ENCODE data around the gene HSPG2. TPM values are rescaled to one million over a fixed set of nuclear protein-coding genes. Genes with fewer than 3 reads are reported as not detected.

Gene HSPG2
- total and polyA plus RNA-seq, 4 donors = 49.6 to 85.8 (median 64.8) TPM

- H3K4me1 ChIP-seq (ENCODE audit: control insufficient read depth, insufficient read depth, low read length) = peaks cover 65% of the 10 kb centered on the region
- no peaks in the 10 kb centered on the region for H3K9me3 ChIP-seq (ENCODE audit: control insufficient read depth, insufficient read depth, low read length)
- DNase-seq (ENCODE audit: low read depth in 4 of 6, low spot score in 6 of 6) = no peak
- WGBS (ENCODE audit: insufficient coverage) = 58% methylated on average over 20 of the region's 20 CpGs
- peak overlapping the region; percentile 52 for H3K27ac ChIP-seq (ENCODE audit: low read depth, low read length)
- no peak overlapping the region for H3K4me3 ChIP-seq (ENCODE audit: low read depth, low read length)
- peaks cover 10% of the 10 kb centered on the region for H3K36me3 ChIP-seq (ENCODE audit: control insufficient read depth, insufficient read depth, low read length)
- H3K27me3 ChIP-seq (ENCODE audit: control insufficient read depth, insufficient read depth, low read length) = no peaks in the 10 kb centered on the region
These were observed 34.8 kb downstream of the HSPG2 start for GRCh38 chr1:21902026-21903012.

DNA sequence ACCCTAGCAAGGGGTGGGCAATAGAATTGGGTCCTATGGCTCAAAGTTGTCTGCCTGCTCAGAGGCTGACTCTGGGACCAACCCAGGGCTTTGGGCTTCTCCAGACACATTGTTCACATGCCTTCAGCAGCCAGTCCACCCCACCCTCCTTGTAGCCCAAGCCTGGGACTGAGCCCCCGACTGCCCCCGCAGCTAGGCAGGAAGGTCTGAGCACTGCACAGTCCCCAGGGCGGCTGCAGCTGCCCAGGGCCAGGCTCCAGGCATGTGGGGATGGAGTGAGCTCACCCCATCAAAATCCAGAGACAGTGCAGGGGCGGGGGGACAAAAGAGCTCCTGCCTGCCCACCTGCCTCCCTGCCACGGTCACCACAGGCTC is 35.6 kb downstream of the HSPG2 start:
- Histone ChIP-seq H3K27me3 (ENCODE audit: control insufficient read depth, insufficient read depth, low read length) (no peaks in the 10 kb centered on the region), H3K4me1 (ENCODE audit: control insufficient read depth, insufficient read depth, low read length) (peaks cover 68% of the 10 kb centered on the region), H3K36me3 (ENCODE audit: control insufficient read depth, insufficient read depth, low read length) (peaks cover 10% of the 10 kb centered on the region), H3K9me3 (ENCODE audit: control insufficient read depth, insufficient read depth, low read length) (no peaks in the 10 kb centered on the region), H3K4me3 (ENCODE audit: low read depth, low read length) (no peak overlapping the region), H3K27ac (ENCODE audit: low read depth, low read length) (peak overlapping the region; percentile 52)
- DNase-seq (ENCODE audit: low read depth in 4 of 6, low spot score in 6 of 6) = no peak
- WGBS (ENCODE audit: insufficient coverage) = 70% methylated on average over 4 of the region's 5 CpGs

DNA sequence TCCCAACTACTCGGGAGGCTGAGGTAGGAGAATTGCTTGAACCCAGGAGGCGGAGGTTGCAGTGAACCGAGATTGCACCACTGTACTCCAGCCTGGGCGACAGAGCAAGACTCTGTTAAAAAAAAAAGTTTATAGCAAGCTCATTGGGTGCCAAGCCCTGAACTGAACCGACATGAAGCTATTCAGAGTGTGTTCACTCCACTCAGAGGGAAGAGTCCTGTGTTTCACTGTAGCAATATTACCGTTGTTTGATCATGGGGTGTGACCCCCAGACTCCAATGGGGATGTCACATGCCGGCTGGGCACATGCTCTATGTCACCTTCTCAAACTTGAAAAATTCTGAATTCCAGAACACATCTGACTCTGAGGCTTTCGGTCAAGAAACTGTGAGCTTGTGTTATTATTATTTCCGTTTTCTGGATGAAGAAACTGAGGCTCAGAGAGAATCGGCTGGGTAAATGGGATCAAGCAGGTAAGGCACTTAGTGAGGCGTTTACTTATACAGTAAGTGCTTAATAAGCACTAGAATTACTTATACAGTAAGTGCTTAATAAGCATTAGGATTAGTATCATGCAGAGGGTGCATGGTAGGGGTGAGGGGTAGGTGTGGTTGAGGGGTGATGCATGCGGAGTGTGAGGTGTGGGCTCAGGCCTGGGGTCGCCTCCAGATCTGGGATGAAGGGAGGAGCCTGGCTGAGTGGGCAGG is 36.2 kb downstream of the HSPG2 start:
- Histone ChIP-seq H3K27ac (ENCODE audit: low read depth, low read length) (peak overlapping the region; percentile 6), H3K4me1 (ENCODE audit: control insufficient read depth, insufficient read depth, low read length) (peaks cover 69% of the 10 kb centered on the region)
- WGBS (ENCODE audit: insufficient coverage) = 79% methylated on average over 5 of the region's 13 CpGs

GRCh38 chr1:21899987-21900386 is 37.1 kb downstream of the HSPG2 start:
- H3K27me3 ChIP-seq (ENCODE audit: control insufficient read depth, insufficient read depth, low read length) = no peaks in the 10 kb centered on the region
- H3K9me3 ChIP-seq (ENCODE audit: control insufficient read depth, insufficient read depth, low read length) = no peaks in the 10 kb centered on the region
- no peak for DNase-seq (ENCODE audit: low read depth in 4 of 6, low spot score in 6 of 6)
- H3K27ac ChIP-seq (ENCODE audit: low read depth, low read length) = peak overlapping the region; percentile 50
- no peak overlapping the region for H3K4me3 ChIP-seq (ENCODE audit: low read depth, low read length)
- H3K36me3 ChIP-seq (ENCODE audit: control insufficient read depth, insufficient read depth, low read length) = peaks cover 14% of the 10 kb centered on the region
- H3K4me1 ChIP-seq (ENCODE audit: control insufficient read depth, insufficient read depth, low read length) = peaks cover 78% of the 10 kb centered on the region
- 53% methylated on average over 8 of the region's 8 CpGs for WGBS (ENCODE audit: insufficient coverage)

More for the DNA sequence above, 36.2 kb downstream of the HSPG2 start:
- Histone ChIP-seq H3K9me3 (ENCODE audit: control insufficient read depth, insufficient read depth, low read length) (no peaks in the 10 kb centered on the region), H3K27me3 (ENCODE audit: control insufficient read depth, insufficient read depth, low read length) (no peaks in the 10 kb centered on the region), H3K4me3 (ENCODE audit: low read depth, low read length) (no peak overlapping the region), H3K36me3 (ENCODE audit: control insufficient read depth, insufficient read depth, low read length) (peaks cover 4% of the 10 kb centered on the region)
- DNase-seq (ENCODE audit: low read depth in 4 of 6, low spot score in 6 of 6) = no peak

DNA sequence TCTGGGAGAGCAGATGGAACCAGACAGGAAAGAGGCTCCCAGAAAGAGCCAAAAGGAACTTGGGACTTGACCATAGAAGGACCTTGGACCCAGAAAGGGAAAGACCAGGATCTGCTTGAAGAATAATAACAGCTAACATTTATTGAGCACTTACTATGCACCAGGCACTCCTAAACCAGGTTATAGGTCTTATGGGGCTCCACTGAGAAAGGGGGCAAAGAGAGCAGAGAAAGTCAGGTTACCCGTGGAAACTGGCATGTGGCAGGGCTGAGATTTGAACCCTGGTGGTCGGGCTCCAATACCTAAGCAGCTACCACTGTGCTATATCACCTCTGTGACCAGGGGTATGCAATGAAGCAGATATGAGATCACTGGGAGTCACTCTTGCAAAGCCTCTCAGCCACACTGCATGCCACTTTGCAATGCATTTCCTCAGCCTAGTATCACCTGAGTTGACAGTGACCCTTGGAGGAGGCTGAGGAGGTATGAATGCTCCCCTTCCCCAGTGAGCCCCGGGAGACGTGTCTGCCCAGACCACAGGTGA is 37.8 kb downstream of the HSPG2 start:
- Histone ChIP-seq H3K36me3 (ENCODE audit: control insufficient read depth, insufficient read depth, low read length) (peaks cover 18% of the 10 kb centered on the region), H3K27ac (ENCODE audit: low read depth, low read length) (no peak overlapping the region), H3K4me3 (ENCODE audit: low read depth, low read length) (no peak overlapping the region), H3K9me3 (ENCODE audit: control insufficient read depth, insufficient read depth, low read length) (no peaks in the 10 kb centered on the region), H3K4me1 (ENCODE audit: control insufficient read depth, insufficient read depth, low read length) (peaks cover 80% of the 10 kb centered on the region), H3K27me3 (ENCODE audit: control insufficient read depth, insufficient read depth, low read length) (no peaks in the 10 kb centered on the region)
- no peak for DNase-seq (ENCODE audit: low read depth in 4 of 6, low spot score in 6 of 6)
- 86% methylated on average over 4 of the region's 4 CpGs for WGBS (ENCODE audit: insufficient coverage)

DNA sequence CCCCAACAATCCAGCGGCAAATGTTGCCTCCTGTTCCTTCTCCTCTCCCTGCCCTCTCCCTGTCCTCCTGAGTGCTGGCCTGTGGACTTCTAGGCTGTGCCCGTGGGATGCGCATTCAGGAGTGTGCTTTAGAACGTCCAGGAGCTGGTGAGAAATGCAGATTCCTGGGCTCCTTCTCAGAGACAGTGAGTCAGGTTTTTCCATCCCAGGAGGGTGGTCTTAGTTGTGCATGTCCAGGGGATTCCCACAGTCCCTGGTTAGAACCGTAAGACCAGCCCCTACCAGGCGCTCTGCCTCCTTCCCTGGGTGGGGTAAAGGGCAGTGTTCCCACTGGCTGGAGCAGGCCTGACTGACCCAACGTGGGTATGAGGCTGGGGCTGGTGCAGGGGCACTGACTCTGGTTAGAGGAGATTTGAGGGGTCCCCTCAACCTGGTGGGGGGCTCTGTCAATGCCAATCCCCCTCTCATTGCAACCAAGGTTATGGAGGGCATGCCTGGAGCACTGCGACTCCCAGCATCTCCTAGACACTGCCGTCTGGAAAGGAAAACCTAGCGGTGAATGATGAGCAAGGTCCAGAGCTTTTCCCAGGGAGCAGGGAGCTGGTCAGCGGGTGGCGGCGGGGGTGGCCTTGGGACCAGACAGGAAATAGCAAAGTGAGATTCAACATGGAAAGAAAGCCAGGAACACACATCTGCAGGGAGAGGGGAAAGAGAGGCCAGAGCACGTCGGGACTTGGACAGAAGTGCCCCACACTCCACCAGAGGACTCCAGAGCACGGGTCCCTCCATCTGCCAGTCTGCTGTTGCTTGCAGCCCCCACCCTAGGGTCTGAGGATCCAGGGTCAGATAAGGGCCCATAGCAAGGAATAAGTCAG is 38.5 kb downstream of the HSPG2 start:
- Histone ChIP-seq H3K27me3 (ENCODE audit: control insufficient read depth, insufficient read depth, low read length) (no peaks in the 10 kb centered on the region), H3K27ac (ENCODE audit: low read depth, low read length) (no peak overlapping the region), H3K4me1 (ENCODE audit: control insufficient read depth, insufficient read depth, low read length) (peaks cover 79% of the 10 kb centered on the region), H3K9me3 (ENCODE audit: control insufficient read depth, insufficient read depth, low read length) (no peaks in the 10 kb centered on the region), H3K36me3 (ENCODE audit: control insufficient read depth, insufficient read depth, low read length) (peaks cover 20% of the 10 kb centered on the region), H3K4me3 (ENCODE audit: low read depth, low read length) (no peak overlapping the region)
- DNase-seq (ENCODE audit: low read depth in 4 of 6, low spot score in 6 of 6) = no peak
- WGBS (ENCODE audit: insufficient coverage) = 82% methylated on average over 15 of the region's 16 CpGs

DNA sequence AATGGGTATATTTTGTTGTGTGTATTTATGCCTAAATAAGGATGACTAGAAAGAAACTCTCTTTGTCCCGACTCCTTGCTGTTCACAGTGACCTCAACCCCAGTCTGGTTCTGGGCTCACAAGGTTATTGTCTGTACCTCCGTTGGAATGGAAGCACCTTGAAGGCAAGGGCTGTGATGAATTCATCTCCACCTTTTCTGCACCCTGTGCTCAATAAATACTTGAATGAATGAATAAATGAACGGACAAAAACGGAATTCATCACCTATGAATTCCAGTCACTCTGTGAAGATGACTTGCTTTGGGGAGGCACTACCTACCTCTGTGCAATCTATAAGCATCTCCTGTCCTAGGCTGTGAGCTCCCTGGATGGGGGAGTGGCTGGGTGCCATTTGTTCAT is 39.3 kb downstream of the HSPG2 start:
- Histone ChIP-seq H3K36me3 (ENCODE audit: control insufficient read depth, insufficient read depth, low read length) (peaks cover 27% of the 10 kb centered on the region), H3K4me1 (ENCODE audit: control insufficient read depth, insufficient read depth, low read length) (peaks cover 84% of the 10 kb centered on the region), H3K27ac (ENCODE audit: low read depth, low read length) (no peak overlapping the region)

GRCh38 chr1:21896652-21897532 is 40.2 kb downstream of the HSPG2 start:
- 42% methylated on average over 18 of the region's 20 CpGs for WGBS (ENCODE audit: insufficient coverage)
- H3K27ac ChIP-seq (ENCODE audit: low read depth, low read length) = peak overlapping the region; percentile 80

More for the DNA sequence above, 39.3 kb downstream of the HSPG2 start:
- no peak for DNase-seq (ENCODE audit: low read depth in 4 of 6, low spot score in 6 of 6)
- H3K4me3 ChIP-seq (ENCODE audit: low read depth, low read length) = no peak overlapping the region
- no peaks in the 10 kb centered on the region for H3K27me3 ChIP-seq (ENCODE audit: control insufficient read depth, insufficient read depth, low read length)
- WGBS (ENCODE audit: insufficient coverage) = no CpG with 5 or more reads among the region's 4 CpGs
- H3K9me3 ChIP-seq (ENCODE audit: control insufficient read depth, insufficient read depth, low read length) = no peaks in the 10 kb centered on the region

More at GRCh38 chr1:21896652-21897532, 40.2 kb downstream of the HSPG2 start:
- no peaks in the 10 kb centered on the region for H3K9me3 ChIP-seq (ENCODE audit: control insufficient read depth, insufficient read depth, low read length)
- H3K36me3 ChIP-seq (ENCODE audit: control insufficient read depth, insufficient read depth, low read length) = peaks cover 34% of the 10 kb centered on the region
- H3K4me1 ChIP-seq (ENCODE audit: control insufficient read depth, insufficient read depth, low read length) = peaks cover 85% of the 10 kb centered on the region
- DNase-seq (ENCODE audit: low read depth in 4 of 6, low spot score in 6 of 6) = peak in 3 of 6 donors; percentile 48 to 80 (median 69)
- H3K4me3 ChIP-seq (ENCODE audit: low read depth, low read length) = no peak overlapping the region
- H3K27me3 ChIP-seq (ENCODE audit: control insufficient read depth, insufficient read depth, low read length) = no peaks in the 10 kb centered on the region

All from spinal cord (tissue), 10 donors.